Measurements from ENCODE around the gene IL1B. TPM values are rescaled to one million over a fixed set of nuclear protein-coding genes. Genes with fewer than 3 reads are reported as not detected.
A peak's percentile ranks its signal among the peaks of the same experiment; 100 is the strongest.

IL1B gene
- total and polyA plus RNA-seq, 2 of the 8 experiments (the other 6 are each of a cell fraction or from before 2014, with no cell fraction given) = not detected

DNA sequence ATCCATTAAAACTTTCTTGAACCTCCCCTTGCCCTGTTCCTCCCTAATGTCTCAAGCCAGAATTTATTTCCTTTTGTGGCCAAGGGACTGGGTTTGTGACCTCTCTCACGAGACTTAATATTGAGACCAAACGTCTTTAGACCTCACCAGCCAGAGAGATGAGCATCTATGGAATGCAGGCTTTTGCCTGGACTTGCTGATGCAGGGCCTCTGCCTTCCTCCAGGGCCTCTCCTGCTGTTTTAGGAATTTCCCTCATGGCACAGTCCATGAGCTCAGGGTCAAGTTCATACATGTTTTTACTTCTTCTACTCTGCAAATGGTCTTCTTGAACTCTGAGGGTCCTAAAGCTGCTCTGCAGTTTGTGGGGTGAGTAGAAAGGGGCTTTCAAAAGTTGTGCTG, 22.3 kb downstream of the IL1B start (continued):
- TF ChIP-seq RNF2 (IDR thresholded peaks at IDR 0.05; ENCODE audit: borderline replicate concordance, low read depth, low read length, missing control alignments, poor library complexity, severe bottlenecking) (no peak), SP1 (IDR thresholded peaks at IDR 0.05; ENCODE audit: low read depth, low read length) (no peak), E2F6 (IDR thresholded peaks at IDR 0.05) (no peak), CHD2 (IDR thresholded peaks at IDR 0.05; ENCODE audit: low read length) (no peak)
- TF ChIP-seq, protein P1, sequence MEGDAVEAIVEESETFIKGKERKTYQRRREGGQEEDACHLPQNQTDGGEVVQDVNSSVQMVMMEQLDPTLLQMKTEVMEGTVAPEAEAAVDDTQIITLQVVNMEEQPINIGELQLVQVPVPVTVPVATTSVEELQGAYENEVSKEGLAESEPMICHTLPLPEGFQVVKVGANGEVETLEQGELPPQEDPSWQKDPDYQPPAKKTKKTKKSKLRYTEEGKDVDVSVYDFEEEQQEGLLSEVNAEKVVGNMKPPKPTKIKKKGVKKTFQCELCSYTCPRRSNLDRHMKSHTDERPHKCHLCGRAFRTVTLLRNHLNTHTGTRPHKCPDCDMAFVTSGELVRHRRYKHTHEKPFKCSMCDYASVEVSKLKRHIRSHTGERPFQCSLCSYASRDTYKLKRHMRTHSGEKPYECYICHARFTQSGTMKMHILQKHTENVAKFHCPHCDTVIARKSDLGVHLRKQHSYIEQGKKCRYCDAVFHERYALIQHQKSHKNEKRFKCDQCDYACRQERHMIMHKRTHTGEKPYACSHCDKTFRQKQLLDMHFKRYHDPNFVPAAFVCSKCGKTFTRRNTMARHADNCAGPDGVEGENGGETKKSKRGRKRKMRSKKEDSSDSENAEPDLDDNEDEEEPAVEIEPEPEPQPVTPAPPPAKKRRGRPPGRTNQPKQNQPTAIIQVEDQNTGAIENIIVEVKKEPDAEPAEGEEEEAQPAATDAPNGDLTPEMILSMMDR (IDR thresholded peaks at IDR 0.05; ENCODE audit: control extremely low read depth in 1 of 3, insufficient read depth in 1 of 3, low read depth in 1 of 3, low read length in 3 of 3) = peak in 1 of 3 experiments; percentile 17; a peak in 1 of 4 replicates

Measured in H1 (cell line).